Measurements from ENCODE around the gene PABPC1L. TPM values are rescaled to one million over a fixed set of nuclear protein-coding genes. Genes with fewer than 3 reads are reported as not detected.

The PABPC1L gene
- total RNA-seq, 4 donors from 2014 or later: 2.0 to 5.9 (median 2.9) TPM

GRCh38 chr20:44979090-44979621, 69.3 kb downstream of the PABPC1L start:
- Histone ChIP-seq H3K4me3 (no peak overlapping the region), H3K9me3 (no peaks in the 10 kb centered on the region), H3K27ac (replicated peaks in 1 of 4) (peak overlapping the region; percentile 28 to 49 (median 45)), H3K4me1 (peaks cover 0 to 9% (median 2%) of the 10 kb centered on the region in 4 donors), H3K36me3 (peaks cover 11 to 84% (median 50%) of the 10 kb centered on the region in 4 donors), H3K27me3 (no peaks in the 10 kb centered on the region)
- 50% methylated on average over 2 of the region's 2 CpGs for WGBS
- TF ChIP-seq EP300 (IDR thresholded peaks at IDR 0.05): no peak
- TF ChIP-seq POLR2A (IDR thresholded peaks at IDR 0.05; ENCODE audit: low read depth): no peak
- TF ChIP-seq POLR2AphosphoS5 (IDR thresholded peaks at IDR 0.05): no peak
- no peak for TF ChIP-seq CTCF (IDR thresholded peaks at IDR 0.05)
- no peak for DNase-seq (ENCODE audit: extremely low spot score)
- intact Hi-C loops (cut with DNase I): no loop called here

- no peaks in the 10 kb centered on the region for H3K9me3 ChIP-seq
- 92% methylated on average over 8 of the region's 8 CpGs for WGBS
- no peak for DNase-seq (ENCODE audit: extremely low spot score)
- TF ChIP-seq POLR2AphosphoS5 (IDR thresholded peaks at IDR 0.05): no peak
- no peak for TF ChIP-seq POLR2A (IDR thresholded peaks at IDR 0.05; ENCODE audit: low read depth)
- TF ChIP-seq CTCF (IDR thresholded peaks at IDR 0.05): no peak
- no peak for TF ChIP-seq EP300 (IDR thresholded peaks at IDR 0.05)
- H3K4me1 ChIP-seq: peaks cover 0 to 9% (median 2%) of the 10 kb centered on the region in 4 donors
- intact Hi-C loops (cut with DNase I): no loop called here
- peaks cover 6 to 84% (median 40%) of the 10 kb centered on the region in 4 donors for H3K36me3 ChIP-seq
- H3K4me3 ChIP-seq: no peak overlapping the region
- no peaks in the 10 kb centered on the region for H3K27me3 ChIP-seq
- H3K27ac ChIP-seq (replicated peaks in 1 of 4): no peak overlapping the region
Observed at GRCh38 chr20:44981736-44982406, 72.0 kb downstream of the PABPC1L start.

- 95% methylated on average over 7 of the region's 7 CpGs for WGBS
- Histone ChIP-seq H3K27me3 (no peaks in the 10 kb centered on the region), H3K4me3 (no peak overlapping the region), H3K36me3 (peaks cover 6 to 95% (median 48%) of the 10 kb centered on the region in 4 donors), H3K4me1 (peaks cover 0 to 9% (median 2%) of the 10 kb centered on the region in 4 donors), H3K27ac (replicated peaks in 1 of 4) (no peak overlapping the region), H3K9me3 (no peaks in the 10 kb centered on the region)
- TF ChIP-seq POLR2AphosphoS5 (IDR thresholded peaks at IDR 0.05): no peak
- no peak for TF ChIP-seq EP300 (IDR thresholded peaks at IDR 0.05)
- no peak for TF ChIP-seq CTCF (IDR thresholded peaks at IDR 0.05)
- no peak for TF ChIP-seq POLR2A (IDR thresholded peaks at IDR 0.05; ENCODE audit: low read depth)
- intact Hi-C loops (cut with DNase I): no loop called here
- no peak for DNase-seq (ENCODE audit: extremely low spot score)
Observed at GRCh38 chr20:44983093-44983674, 73.3 kb downstream of the PABPC1L start.

- intact Hi-C loops (cut with DNase I): no loop called here
- H3K9me3 ChIP-seq: no peaks in the 10 kb centered on the region
- H3K4me1 ChIP-seq: peaks cover 7 to 23% (median 20%) of the 10 kb centered on the region in 4 donors
- H3K36me3 ChIP-seq: peaks cover 0 to 50% (median 20%) of the 10 kb centered on the region in 4 donors
- no peaks in the 10 kb centered on the region for H3K27me3 ChIP-seq
- H3K4me3 ChIP-seq: no peak overlapping the region
- WGBS: 92% methylated on average over 1 of the region's 1 CpG
- no peak for DNase-seq (ENCODE audit: extremely low spot score)
- no peak overlapping the region for H3K27ac ChIP-seq (replicated peaks in 1 of 4)
- TF ChIP-seq POLR2AphosphoS5 (IDR thresholded peaks at IDR 0.05) (no peak), CTCF (IDR thresholded peaks at IDR 0.05) (no peak), EP300 (IDR thresholded peaks at IDR 0.05) (no peak), POLR2A (IDR thresholded peaks at IDR 0.05; ENCODE audit: low read depth) (no peak)
Observed at GRCh38 chr20:44988631-44989171, 78.8 kb downstream of the PABPC1L start.

Other genes with a start within 250 kb of the PABPC1L start
- 100 to 1,000 TPM; 350 to 833 (median 456) TPM for gene CCN5, start 194.7 kb upstream of the PABPC1L start, total RNA-seq
- 1 to 10 TPM; 3.6 to 5.6 (median 5.0) TPM for gene KCNK15, start 164.2 kb upstream of the PABPC1L start, total RNA-seq
- 1 to 10 TPM; 1.2 to 2.6 (median 1.9) TPM for gene RIMS4, start 99.5 kb upstream of the PABPC1L start, total RNA-seq
- 100 to 1,000 TPM; 121 to 140 (median 130) TPM for gene YWHAB, start 24.4 kb upstream of the PABPC1L start, total RNA-seq
- gene TOMM34, start 50.3 kb downstream of the PABPC1L start, total RNA-seq: 10 to 100 TPM in 3 of 4 donors, 1 to 10 TPM in 1; 5.8 to 14.8 (median 13.9) TPM
- gene STK4, start 56.5 kb downstream of the PABPC1L start, total RNA-seq: 10 to 100 TPM; 26.0 to 31.6 (median 27.7) TPM
- gene KCNS1, start 191.1 kb downstream of the PABPC1L start, total RNA-seq: under 1 TPM in 1 of 4 donors, not detected in 3; 0.17 TPM
- not detected for gene WFDC5, start 205.1 kb downstream of the PABPC1L start, total RNA-seq
- not detected for gene WFDC12, start 214.4 kb downstream of the PABPC1L start, total RNA-seq